Measurements from ENCODE around the gene WBP2NL.
A peak's percentile ranks its signal among the peaks of the same experiment; 100 is the strongest.
"Not testable (repeated sequence)": the region's sequence is repeated elsewhere in the genome, so short reads cannot be mapped to it uniquely, and the experiment has no call there.

WBP2NL gene, protein sequence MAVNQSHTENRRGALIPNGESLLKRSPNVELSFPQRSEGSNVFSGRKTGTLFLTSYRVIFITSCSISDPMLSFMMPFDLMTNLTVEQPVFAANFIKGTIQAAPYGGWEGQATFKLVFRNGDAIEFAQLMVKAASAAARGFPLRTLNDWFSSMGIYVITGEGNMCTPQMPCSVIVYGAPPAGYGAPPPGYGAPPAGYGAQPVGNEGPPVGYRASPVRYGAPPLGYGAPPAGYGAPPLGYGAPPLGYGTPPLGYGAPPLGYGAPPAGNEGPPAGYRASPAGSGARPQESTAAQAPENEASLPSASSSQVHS

DNA sequence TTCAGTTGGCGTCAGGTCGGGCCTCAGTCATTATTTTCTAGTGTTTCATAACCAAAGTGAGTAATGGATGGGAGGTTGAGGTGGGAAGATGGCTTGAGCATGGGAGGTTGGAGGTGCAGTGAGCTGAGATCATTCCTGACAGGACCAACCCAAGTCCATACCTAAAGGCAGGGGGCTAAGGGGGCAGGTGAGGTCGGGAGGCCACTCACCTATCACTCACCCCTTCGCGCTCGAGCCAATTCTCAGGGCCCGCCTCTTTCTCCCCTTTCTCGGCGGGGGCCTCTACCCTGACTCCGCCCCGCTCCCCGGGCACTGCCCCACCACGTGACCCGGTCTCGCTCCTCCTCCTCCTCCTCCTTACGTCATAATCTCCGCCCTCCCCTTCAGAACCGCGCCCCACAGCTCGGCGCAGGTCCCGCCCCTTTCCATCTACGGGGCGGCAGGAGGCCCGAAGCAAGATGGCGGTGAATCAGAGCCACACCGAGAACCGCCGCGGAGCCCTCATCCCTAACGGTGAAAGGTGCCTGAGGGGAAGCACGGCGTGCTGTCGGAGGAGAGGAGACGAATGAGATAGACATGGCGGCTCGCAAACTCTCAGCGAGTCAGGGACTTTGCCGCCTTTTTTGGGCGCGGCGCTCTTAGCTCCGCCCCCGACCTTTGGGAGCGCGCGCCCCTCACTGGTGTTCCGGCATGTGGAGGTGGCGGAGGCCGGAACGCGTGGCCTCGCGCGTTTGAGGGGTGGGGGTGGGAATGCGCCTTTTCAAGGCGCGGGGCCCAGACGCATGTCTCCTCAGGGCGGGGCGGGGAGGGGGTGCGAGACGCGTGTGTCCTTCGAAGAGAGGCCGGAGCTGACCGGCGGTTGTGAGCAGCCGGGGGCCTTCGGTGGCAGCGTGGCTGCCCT is at the start of gene WBP2NL:
Gene WBP2NL (plus strand): TSS at position 428 of the 901 bp plus-strand sequence. CDS start 31 bp downstream, at position 459.
- DNase-seq (ENCODE audit: low spot score) = no peak

DNA sequence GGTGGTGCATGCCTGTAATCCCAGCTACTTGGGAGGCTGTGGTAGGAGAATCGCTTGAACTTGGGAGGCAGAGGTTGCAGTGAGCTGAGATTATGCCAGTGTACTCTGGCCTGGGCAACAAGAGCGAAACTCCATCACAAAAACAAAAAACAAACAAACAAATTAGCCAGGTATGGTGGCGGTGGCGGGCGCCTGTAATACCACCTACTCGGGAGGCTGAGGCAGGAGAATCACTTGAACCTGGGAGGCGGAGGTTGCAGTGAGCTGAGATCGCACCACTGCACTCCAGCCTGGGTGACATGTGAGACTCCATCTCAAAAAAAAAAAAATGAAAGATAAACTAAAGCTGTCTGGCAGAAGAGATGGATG is 49.7 kb upstream of the WBP2NL start:
- DNase-seq (ENCODE audit: low spot score) = not testable (repeated sequence)

DNA sequence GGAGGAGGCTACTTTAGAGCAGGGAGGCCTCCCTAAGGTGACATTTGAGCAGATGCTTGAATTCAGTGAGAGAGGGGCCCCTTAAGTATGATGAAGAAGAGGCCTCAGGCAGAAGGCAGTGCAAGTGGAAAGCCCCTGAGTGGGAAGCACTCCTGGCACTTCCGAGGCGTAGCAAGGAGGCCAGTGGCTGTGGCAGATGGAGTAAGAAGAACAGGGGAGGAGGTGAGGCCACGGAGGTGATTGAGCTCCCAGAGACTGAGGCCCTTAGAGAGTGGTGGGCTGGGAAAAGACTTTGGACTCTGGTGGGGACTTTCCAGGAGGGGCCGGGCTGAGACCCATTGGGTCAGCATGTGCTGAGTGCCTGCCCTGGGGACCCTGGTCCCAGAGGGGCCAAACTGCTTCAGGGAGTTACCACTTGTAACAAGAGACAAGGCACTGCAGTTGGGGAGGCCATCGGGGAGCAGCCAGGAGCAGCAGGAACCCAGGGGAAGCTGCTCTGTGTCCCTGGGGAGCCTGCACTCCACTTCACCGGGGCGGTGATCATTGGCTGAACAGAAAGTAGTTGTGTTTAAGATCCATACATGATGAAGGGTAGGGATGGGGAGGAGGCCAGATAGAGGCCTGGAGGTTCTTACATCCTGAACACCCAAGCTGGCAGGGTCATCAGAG is 49.2 kb upstream of the WBP2NL start:
- no peak for DNase-seq (ENCODE audit: low spot score)

DNA sequence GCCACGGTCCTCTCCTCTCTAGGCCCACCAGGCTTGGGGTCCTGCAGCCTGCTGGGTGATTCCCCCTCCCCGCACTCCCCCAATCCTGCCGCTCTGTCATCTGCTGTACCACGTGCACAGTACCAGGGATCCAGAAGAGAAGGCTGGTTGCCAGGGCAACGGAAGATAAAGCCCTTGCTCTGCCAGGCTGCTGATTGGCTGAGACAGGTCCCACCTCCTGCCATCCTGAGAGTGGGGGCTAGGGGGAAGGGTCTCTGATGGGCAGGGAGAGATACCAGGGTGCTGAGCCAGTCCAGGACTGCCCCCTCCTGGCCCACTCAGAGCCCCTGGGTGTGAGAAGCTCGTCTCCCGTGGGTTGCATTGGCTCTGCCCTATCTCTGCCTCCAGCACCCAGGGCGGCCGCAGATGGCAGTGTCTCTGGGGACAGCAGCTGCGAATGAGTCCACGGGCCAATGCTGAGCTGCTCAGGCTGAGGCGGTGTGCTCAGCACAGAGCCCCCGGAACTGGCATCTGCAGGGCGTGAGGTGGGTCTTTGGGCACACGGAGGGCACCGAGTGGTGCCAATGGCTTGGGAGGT is 46.6 kb upstream of the WBP2NL start, which contains the start of gene SMIM45:
Gene SMIM45 (plus strand): TSS at position 253 of the 577 bp plus-strand sequence.
- DNase-seq (ENCODE audit: low spot score) = peak; percentile 84

DNA sequence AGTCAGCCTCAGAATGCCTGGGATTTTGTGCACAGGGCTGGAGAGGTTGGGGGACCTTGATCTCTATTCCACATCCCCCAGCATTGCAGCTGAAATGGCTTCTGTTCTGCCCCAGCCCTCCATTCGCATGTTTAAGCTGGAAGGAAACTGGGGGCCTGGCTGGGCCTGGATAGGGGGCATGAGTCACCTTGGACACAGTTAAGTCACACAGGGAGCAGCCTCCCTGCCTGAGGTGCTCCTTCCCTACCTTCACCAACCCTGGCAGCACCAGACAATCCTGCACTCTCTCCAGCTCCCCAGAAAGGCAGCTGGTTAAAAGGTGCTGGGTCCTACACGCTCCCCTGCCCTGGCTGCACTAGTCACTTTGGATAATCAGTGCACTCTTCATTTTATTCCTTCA is 45.9 kb upstream of the WBP2NL start:
- DNase-seq (ENCODE audit: low spot score) = no peak

DNA sequence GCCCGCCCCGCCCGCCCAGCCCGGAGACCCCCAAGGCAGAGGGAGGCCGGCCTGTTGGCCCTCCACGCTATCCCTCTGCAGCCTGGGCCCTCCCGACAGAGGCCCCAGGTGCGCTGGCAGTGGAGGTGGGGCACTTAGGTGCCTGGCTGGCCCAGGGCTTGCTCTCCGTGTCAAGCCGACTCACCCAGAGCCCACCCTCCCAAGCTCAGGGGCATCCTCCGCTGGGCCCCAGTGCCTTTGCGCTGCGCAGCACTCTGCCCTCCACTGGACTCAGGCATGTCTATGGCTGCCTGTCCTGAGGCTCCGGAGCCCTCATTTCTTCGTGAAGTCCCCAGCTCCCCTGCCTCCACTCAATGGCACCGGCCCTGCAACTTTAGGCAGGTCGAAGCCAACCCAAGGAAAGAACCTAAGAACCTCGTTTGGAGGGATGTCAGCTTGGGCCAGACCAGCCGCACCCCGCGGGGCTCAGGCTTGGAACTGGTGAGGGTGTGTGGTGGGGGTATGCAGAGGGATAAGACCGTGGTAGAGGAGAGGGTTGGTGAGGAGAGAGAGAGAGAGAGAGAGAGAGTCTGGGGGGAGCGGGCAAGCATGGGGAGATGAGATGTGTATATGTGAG is 40.5 kb upstream of the WBP2NL start:
- no peak for DNase-seq (ENCODE audit: low spot score)

DNA sequence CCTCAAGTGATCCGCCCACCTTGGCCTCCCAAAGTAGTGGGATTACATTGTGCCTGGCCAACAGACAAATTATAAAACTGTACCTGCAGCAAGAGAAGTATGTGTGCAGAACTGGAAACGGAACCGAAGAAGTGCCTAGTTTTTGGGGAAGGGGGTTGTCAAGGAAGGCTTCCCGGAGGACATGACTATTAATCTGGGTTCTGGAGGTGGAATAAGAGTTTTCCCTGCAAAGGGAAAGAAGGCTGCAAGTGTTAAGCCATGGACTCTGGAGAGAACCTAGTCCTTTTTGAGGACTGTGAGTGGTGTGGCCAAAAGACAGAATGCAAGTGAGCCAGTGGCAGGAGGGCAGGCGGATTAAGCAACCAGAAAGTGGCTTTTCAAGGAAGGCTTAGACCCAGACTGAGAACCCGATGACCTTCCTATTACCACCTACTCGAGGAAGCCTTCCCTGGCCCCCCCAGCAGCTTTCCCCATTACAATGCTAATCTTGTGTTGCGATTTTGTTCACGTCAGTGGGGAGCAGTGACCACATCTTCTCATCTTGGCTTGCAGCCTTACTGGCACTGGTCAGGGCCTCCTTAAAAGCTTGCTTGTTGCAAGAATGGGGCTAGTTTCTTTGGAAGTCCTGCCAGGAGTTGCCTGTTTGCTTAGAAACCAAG is 35.0 kb upstream of the WBP2NL start:
- peak; percentile 58 for DNase-seq (ENCODE audit: low spot score)

DNA sequence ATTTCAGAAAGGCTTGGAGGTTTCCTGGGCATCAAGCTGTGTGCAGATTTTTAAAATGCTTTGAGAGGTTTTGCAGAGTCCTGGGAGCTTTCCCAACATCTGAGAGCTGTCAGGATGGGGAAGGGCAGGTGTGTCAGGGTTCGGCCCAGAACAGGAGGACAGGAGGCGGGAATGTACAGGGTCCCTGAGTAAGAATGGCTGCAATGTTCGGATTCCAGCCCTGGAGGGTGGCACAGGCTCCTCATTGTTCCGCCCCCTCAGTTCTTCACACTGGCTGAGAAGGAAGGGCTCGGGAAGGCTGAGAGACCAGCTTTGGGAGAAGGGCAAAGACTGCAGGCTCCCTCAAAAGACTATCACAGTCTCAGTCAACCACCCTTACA is 34.5 kb upstream of the WBP2NL start:
- DNase-seq (ENCODE audit: low spot score) = peak; percentile 46

DNA sequence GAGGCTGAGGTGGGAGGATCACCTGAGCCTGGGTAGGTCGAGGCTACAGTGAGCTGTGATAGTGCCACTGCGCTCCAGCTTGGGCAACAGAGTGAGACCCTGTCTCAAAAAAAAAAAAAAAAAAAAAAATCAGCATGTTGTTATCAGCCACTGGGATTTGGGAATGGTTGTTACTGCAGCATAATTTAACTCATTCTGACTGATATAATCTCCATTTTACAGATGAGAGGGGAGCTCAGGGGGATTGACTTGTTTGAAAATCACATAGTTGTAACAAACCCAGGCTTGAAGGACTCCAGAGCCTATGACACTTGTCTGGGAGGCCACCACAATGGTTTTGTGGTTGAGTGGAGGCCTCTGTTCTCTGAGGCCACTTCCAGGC is 32.4 kb upstream of the WBP2NL start:
- no peak for DNase-seq (ENCODE audit: low spot score)

DNA sequence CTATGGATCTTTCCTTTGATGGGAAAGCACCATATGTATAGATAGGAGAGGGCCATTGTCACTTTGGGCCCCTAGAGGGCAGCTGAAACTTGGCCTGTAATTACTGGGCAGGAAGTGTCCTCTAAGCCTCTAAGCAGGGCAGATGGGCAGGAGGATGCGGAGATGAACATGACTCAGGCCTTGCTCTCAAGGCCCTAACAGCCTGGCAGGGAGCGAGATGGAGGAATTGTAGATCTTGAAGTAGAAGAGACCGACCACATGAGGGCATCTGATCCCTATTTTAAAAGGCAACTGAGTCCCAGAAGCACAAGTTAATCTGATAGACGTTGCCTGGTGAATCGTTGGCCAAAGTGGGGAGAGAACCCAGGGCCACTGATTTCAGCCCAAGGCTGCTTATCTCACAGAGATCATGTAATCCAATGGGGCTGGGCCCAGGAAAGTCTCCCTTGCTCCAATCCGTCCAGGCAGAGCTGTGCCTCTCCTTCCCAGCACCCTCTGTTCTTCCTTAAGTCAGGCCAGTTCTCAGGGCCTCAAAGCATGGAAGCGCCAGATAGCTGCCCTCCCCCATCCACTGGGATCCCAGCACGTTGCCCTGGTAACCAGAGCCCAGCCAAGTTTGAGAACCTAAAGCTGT is 31.9 kb upstream of the WBP2NL start:
- no peak for DNase-seq (ENCODE audit: low spot score)

DNA sequence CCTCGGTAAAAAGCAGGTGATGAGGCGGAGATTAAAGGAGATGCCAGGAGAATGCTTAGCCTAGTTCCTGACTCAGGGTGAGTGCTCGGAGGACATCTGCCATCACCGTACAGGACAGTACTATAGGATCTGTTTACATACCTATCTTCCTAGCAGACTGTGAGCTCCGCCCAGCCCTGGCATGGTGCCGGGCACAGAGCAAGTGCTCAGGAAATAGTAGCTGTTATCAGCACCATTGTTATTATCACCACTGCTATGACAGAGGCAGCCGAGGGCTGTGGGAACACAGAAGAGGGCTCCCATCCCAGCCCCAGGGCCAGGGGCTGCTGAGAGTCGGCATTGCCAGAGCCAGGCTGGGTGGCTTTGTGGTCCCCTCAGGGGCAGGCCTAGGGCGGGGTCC is 30.0 kb upstream of the WBP2NL start:
- DNase-seq (ENCODE audit: low spot score) = no peak

DNA sequence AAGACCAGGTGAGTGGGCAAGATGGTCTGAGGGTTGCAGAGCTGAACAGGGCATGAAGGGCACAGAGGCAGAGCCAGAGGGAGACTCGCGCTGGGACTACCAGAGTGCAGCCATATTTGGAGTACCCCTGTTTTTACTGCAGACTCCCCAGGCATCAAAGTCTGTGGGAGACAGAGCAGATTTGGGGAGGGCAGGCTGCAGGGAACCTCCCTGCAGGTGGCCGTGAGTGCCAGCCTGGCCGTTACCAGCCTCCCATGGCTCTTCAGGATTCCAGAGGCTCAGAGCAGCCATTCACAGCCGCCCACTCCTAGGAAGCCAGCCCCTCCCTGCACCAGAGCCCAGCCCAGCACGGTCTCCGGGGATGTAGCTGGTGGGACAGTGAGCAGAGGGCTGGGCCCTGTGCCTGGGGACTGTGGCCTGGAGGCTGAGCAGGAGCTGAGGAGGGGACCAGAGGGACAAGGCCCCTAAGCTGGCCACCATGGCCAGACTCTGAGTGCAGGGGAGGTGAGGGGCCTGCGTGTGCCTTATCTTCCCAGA is 29.4 kb upstream of the WBP2NL start, which contains the start of gene SEPTIN3:
Gene SEPTIN3 (plus strand): TSS at position 334 of the 537 bp plus-strand sequence. CDS start 2,050 bp downstream, outside the sequence.
- no peak for DNase-seq (ENCODE audit: low spot score)

DNA sequence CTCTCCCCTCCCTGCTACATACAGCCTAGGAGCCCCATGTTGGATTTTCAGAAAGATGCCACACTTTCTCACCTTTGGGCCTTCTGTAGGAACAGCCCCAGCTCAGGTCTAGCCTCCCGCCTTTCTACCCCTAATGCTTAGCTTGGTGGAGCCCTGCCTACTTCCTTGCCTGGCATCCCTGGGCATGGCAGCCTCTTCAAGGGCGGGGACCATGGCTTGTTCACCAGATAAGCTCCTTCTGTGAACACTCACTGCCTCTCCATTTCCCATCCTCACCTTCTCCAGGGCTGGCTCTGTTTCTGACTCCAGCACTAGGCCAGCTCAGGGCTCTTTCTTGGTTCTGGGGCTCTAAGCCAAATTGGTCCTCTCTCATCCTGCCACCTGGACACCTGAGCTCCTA is 28.0 kb upstream of the WBP2NL start:
- no peak for DNase-seq (ENCODE audit: low spot score)

DNA sequence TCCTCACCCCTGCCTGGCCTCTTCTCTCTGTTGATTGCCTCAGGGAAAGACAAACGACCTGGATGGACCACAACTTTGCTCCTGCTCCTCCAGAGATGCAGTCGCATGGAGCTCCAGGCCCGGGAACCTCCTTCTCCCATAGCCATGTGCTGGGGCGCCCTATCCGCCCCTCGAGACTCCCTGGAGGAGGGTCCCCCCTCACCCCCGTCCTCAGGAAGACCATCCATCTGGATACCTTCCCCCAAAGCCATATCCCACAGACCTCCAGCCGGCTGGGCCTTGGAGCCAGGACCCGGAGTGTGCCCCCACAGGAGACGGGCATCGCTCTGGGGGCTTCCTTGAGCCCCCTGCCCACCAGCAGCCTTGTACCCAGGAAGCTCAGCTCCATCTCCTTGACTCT is 27.2 kb upstream of the WBP2NL start:
- no peak for DNase-seq (ENCODE audit: low spot score)

DNA sequence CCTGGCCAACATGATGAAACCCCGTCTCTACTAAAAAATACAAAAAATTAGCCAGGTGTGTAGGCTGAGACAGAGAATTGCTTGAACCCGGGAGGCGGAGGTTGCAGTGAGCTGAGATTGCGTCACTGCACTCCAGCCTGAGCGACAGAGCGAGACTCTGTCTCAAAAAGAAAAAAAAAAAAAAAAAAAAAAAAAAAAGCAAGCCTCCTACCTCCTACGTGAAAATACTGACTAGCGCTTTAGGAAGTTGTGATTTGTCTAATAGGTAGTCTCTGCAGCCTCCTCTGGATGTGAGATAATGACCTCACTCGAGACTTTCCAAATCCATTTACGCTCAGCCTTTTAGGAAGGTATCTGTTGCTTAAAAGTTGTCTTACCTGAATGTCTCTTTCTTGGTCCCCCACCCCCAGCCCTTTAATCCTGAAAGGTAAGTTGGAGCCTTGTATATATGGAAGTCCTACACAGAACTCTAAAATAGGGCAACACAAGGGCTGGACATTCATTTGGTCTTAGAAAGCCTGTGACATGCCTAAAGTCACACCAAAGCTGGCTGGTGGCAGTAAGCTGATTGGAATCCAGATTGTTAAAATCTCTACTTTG is 23.8 kb upstream of the WBP2NL start:
- no peak for DNase-seq (ENCODE audit: low spot score)

DNA sequence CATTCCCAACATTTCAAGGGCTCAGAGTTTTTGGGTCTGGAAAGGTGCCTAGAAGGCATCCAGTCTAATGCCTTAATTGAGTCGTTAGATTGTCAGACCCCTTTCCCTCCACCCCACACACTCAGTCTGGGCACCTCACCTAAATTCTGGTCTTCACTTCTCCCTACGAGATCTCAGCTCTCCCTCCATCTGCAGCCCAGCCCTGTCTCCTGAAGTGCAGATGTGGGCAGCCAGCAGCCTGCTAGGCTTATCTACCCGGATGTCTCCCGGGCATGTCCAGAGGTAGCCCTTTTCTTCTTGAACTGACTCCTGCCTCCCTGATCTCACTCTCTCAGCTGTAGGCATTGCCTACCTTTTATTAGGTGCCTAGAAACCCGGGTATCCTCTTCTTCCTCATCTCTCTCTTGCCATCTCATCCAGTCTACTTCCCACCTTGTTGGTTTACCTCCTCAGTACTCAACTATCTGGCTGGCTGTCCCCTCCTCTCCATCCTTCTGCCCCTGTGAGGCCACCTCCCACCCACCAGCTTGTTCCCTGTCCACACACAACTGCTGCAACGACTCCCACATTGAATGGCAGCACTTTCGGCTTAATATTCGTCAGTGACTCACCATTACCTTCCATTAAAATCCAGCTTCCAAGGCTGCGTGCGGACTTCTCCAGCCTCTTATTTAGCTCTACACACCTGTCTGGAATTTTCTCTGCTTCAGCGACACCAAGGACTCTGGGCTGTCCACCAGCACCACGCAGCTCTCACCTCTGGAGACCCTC is 23.1 kb upstream of the WBP2NL start:
- no peak for DNase-seq (ENCODE audit: low spot score)

DNA sequence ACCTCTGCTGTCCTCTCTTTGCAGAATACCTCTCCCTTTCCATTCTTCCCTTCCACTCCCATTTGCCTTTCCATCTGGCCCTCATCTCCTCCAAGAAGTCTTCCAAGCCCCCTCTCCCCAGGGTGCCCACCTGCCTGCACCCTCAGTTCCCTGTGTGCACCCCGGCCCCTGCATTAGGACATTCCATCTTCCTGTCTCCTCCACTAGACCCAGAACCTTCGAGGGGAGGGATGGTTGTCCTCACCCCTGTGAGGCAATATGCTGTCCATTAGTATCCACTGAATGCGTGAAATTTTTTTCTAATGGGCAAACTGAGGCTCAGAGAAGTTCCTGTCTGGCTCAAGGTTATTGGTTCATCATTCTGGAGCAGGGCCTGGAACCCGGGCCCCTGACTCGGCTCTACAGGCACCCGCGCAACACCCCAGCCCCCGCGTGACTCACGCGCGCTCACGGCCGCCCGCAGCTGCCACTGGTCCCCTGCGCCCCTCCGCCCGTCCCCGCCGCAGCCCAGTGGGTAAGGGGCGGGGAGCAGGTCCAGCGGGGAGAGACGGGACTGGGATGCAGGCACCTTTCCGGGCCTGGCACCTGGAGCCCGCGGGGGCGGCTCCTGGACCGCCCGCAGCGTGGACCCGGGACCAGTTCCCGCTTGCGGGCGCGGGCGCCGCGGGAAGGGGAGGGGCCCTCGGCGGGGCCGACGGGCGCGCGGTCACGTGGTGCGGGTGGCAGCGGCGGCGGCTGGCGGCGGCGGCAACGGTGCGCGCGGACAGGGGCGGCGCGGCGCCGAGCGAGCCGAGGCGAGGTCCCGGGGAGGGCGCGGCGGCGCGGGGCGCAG is 22.3 kb upstream of the WBP2NL start:
- DNase-seq (ENCODE audit: low spot score) = peak; percentile 71

DNA sequence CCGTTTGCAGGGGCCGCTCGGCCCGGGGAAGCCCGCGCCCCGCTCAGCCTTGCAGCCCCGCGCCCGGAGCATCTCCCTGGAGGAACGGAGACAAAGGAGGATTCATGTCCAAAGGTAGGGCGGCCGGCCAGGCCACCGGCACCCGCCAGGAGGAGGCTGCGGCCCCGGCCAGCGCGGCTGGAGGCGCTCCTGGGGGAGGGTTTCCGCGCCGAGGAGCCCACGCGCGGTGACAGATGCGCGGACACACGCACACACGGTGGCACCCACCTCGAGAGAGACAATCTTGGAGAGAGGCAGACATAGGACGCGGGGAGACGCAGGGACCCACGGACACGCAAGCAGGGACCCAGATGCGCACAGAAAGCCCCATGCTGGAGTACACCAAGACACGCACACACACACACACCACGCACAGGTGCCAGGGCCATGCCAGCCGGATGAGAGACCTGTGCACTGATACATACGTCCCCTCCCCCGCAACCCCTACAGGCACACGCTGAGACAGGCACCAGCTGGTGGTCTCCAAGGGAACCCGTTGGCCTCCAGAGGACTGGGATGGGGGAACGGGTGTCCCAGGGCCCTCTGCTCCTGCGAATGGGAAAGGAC is 21.5 kb upstream of the WBP2NL start:
- DNase-seq (ENCODE audit: low spot score) = peak; percentile 67

Data from ecto neural progenitor cell (in vitro differentiated cells).